Testis (tissue), 2 donors: ENCODE results near the gene TEX52.

Experiments
- CTCF ChIP-seq, 3 experiments: fragments of 450-650 bp in 2 of 3; fragments of 200-600 bp in 1 of 3; sonication (generic) in 1 of 3; IDR thresholded peaks; one replicate each; pipeline ENCODE4 v1.5.1; 2016 to 2019; ENCODE audit warnings: antibody characterized with exemption in 3 of 3, mild to moderate bottlenecking in 2 of 3, moderate library complexity in 1 of 3
- POLR2A ChIP-seq: fragments of 450-650 bp; IDR thresholded peaks from one replicate; pipeline ENCODE4 v1.6.1; 2017; ENCODE audit warnings: antibody characterized with exemption, mild to moderate bottlenecking, moderate library complexity

GRCh38 chr12:2858334-2858733, 1.5 kb upstream of the TEX52 start:
- TF ChIP-seq CTCF (IDR thresholded peaks at IDR 0.05) (no peak), POLR2A (no peak)
